ENCODE data around the gene LRRC15. TPM values are rescaled to one million over a fixed set of nuclear protein-coding genes. Genes with fewer than 3 reads are reported as not detected.

LRRC15 gene
- total and polyA plus RNA-seq, 2 experiments from 2014 or later: 0.05 to 0.14 TPM

- peaks cover 10% of the 10 kb centered on the region for H3K4me1 ChIP-seq (ENCODE audit: insufficient read depth)
- H3K4me2 ChIP-seq: no peak overlapping the region
- no peak for TF ChIP-seq ETS1 (IDR thresholded peaks at IDR 0.05)
- peak; percentile 69; the same call in 1 of the 2 replicates for TF ChIP-seq ZNF462 (CRISPR knock-in tag; IDR thresholded peaks at IDR 0.05)
- no peak overlapping the region for H3K27ac ChIP-seq (ENCODE audit: low read depth)
- Mint-ChIP-seq H3K4me1 (peaks cover 12% of the 10 kb centered on the region), H3K4me3 (no peak overlapping the region), H3K27me3 (ENCODE audit: insufficient read depth, low read depth, poor library complexity) (peaks cover 28% of the 10 kb centered on the region), H3K27ac (no peak overlapping the region), H3K36me3 (ENCODE audit: low read depth) (peaks cover 34% of the 10 kb centered on the region), H3K9me3 (peaks cover 60% of the 10 kb centered on the region)
- H3K36me3 ChIP-seq (ENCODE audit: insufficient read depth): no peaks in the 10 kb centered on the region; the same call in 1 of the 2 replicates
- H2AFZ ChIP-seq: no peak overlapping the region
- ATAC-seq (no peak), DNase-seq (ENCODE audit: low spot score) (peak; percentile 41)
- peaks cover 7% of the 10 kb centered on the region; the same call in 1 of the 2 replicates for H3F3A ChIP-seq (replicated peaks; ENCODE audit: low read depth)
- H4K20me1 ChIP-seq (replicated peaks; ENCODE audit: insufficient read depth): no peaks in the 10 kb centered on the region
- H3K4me3 ChIP-seq: no peak overlapping the region
- 0 out of 2 replicates have a peak, but pooled peaks cover 7% of the 10 kb centered on the region for H3K9me2 ChIP-seq (ENCODE audit: insufficient read depth)
- H3K27me3 ChIP-seq (ENCODE audit: insufficient read depth): peaks cover 25% of the 10 kb centered on the region
- no peaks in the 10 kb centered on the region for H3K79me2 ChIP-seq (replicated peaks; ENCODE audit: insufficient read depth)
Measured at GRCh38 chr3:194318511-194319161, 50.9 kb downstream of the LRRC15 start.

GRCh38 chr3:194316918-194317317 lies 52.6 kb downstream of the LRRC15 start:
- Mint-ChIP-seq H3K4me1 (peaks cover 24% of the 10 kb centered on the region), H3K9me3 (peaks cover 44% of the 10 kb centered on the region), H3K27ac (no peak overlapping the region), H3K4me3 (no peak overlapping the region), H3K27me3 (ENCODE audit: insufficient read depth, low read depth, poor library complexity) (peaks cover 32% of the 10 kb centered on the region), H3K36me3 (ENCODE audit: low read depth) (peaks cover 26% of the 10 kb centered on the region)
- no peak for DNase-seq (ENCODE audit: low spot score)
- H3K36me3 ChIP-seq (ENCODE audit: insufficient read depth): no peaks in the 10 kb centered on the region; the same call in 1 of the 2 replicates
- no peaks in the 10 kb centered on the region for H3K79me2 ChIP-seq (replicated peaks; ENCODE audit: insufficient read depth)
- peaks cover 21% of the 10 kb centered on the region for H3K4me1 ChIP-seq (ENCODE audit: insufficient read depth)
- peaks cover 7% of the 10 kb centered on the region; the same call in 1 of the 2 replicates for H3F3A ChIP-seq (replicated peaks; ENCODE audit: low read depth)
- H3K4me2 ChIP-seq: no peak overlapping the region
- no peak for ATAC-seq
- H2AFZ ChIP-seq: no peak overlapping the region
- peaks cover 25% of the 10 kb centered on the region for H3K27me3 ChIP-seq (ENCODE audit: insufficient read depth)
- H3K27ac ChIP-seq (ENCODE audit: low read depth): no peak overlapping the region
- no peaks in the 10 kb centered on the region for H4K20me1 ChIP-seq (replicated peaks; ENCODE audit: insufficient read depth)
- H3K4me3 ChIP-seq: no peak overlapping the region
- H3K9me2 ChIP-seq (ENCODE audit: insufficient read depth): 0 out of 2 replicates have a peak, but pooled peaks cover 7% of the 10 kb centered on the region
- no peak for TF ChIP-seq ETS1 (IDR thresholded peaks at IDR 0.05)
- no peak for TF ChIP-seq ZNF331 (CRISPR knock-in tag; IDR thresholded peaks at IDR 0.05; ENCODE audit: low read depth)
- no peak for TF ChIP-seq EZH2phosphoT487 (IDR thresholded peaks at IDR 0.05; ENCODE audit: unreplicated experiment)
- TF ChIP-seq JUNB (IDR thresholded peaks at IDR 0.05; ENCODE audit: unreplicated experiment): no peak
- TF ChIP-seq EZH2 (IDR thresholded peaks at IDR 0.05; ENCODE audit: low read depth, unreplicated experiment): no peak
- no peak for TF ChIP-seq REST (IDR thresholded peaks at IDR 0.05; ENCODE audit: unreplicated experiment)
- TF ChIP-seq STAT1 (IDR thresholded peaks at IDR 0.05; ENCODE audit: unreplicated experiment): no peak
